IMR-90 (cell line): ENCODE measurements around the gene PSD. TPM values are rescaled to one million over a fixed set of nuclear protein-coding genes. Genes with fewer than 3 reads are reported as not detected.

ENCODE experiments used
- ATAC-seq: fragments of 200-7000 bp; cut with Tn5 transposase; 2 replicates; pipeline ENCODE4 v1.9.1; 2020; ENCODE audit warnings: low read depth, mild to moderate bottlenecking, moderate library complexity
- BruUV-seq: library from RNA; stranded (reverse); fragments of 400-500 nt; replicated peaks from 2 replicates; lab custom pipeline; 2021; lab: Mats Ljungman, UMichigan
- CTCF ChIA-PET: fragments of 300-600 bp; formaldehyde crosslinking; extraction: SDS; loops from one replicate; lab custom pipeline; 2021; ENCODE audit warnings: antibody characterized with exemption; lab: Yijun Ruan, JAX
- POLR2A ChIA-PET: fragments of 300-600 bp; sonication (Branson Sonifier 250); formaldehyde crosslinking; loops from one replicate; lab custom pipeline; 2022; ENCODE audit warnings: antibody characterized with exemption; ENCODE audit not compliant: unreplicated experiment; lab: Charles Lee
- DNase-seq: peaks from one replicate; pipeline ENCODE4 v3.0.0; 2013
- H2AFZ ChIP-seq: replicated peaks from 2 replicates; pipeline ENCODE3; 2013; ENCODE audit warnings: low read length, mild to moderate bottlenecking; ENCODE audit not compliant: poor library complexity
- H2AK5ac ChIP-seq: 2 replicates; pipeline ENCODE4 v1.6.1; 2013; ENCODE audit warnings: low read depth, low read length, inconsistent platforms
- H2AK9ac ChIP-seq: replicated peaks from 2 replicates; pipeline ENCODE3; 2013; ENCODE audit warnings: mild to moderate bottlenecking, low read depth, low read length, moderate library complexity; ENCODE audit not compliant: poor library complexity
- H2BK120ac ChIP-seq: 2 replicates; pipeline ENCODE4 v1.6.1; 2013; ENCODE audit warnings: low read depth, low read length, inconsistent platforms
- H2BK15ac ChIP-seq: 3 replicates; pipeline ENCODE4 v1.6.1; 2013; ENCODE audit warnings: low read depth, low read length, inconsistent platforms
- H2BK20ac ChIP-seq: 2 replicates; pipeline ENCODE4 v1.6.1; 2013; ENCODE audit warnings: low read depth, mild to moderate bottlenecking, inconsistent platforms, low read length, moderate library complexity
- H2BK5ac ChIP-seq: 2 replicates; pipeline ENCODE4 v1.6.1; 2013; ENCODE audit warnings: mild to moderate bottlenecking, low read depth, low read length, inconsistent platforms; ENCODE audit not compliant: poor library complexity, severe bottlenecking
- H3K14ac ChIP-seq: replicated peaks from 2 replicates; pipeline ENCODE4 v1.6.1; 2013; ENCODE audit warnings: low read depth, low read length, inconsistent platforms
- H3K18ac ChIP-seq: 2 replicates; pipeline ENCODE4 v1.6.1; 2013; ENCODE audit warnings: low read depth, low read length, control low read depth
- H3K23ac ChIP-seq: 2 replicates; pipeline ENCODE4 v1.6.1; 2013; ENCODE audit warnings: low read depth, low read length, inconsistent platforms
- H3K27ac ChIP-seq: 2 replicates; pipeline ENCODE4 v1.5.1; 2013; ENCODE audit warnings: mild to moderate bottlenecking, control low read depth, low read length; ENCODE audit not compliant: insufficient read depth
- H3K27me3 ChIP-seq: 2 replicates; pipeline ENCODE4 v1.6.1; 2013; ENCODE audit warnings: low read length; ENCODE audit not compliant: control insufficient read depth, insufficient read depth
- H3K36me3 ChIP-seq: 2 replicates; pipeline ENCODE4 v1.6.1; 2013; ENCODE audit warnings: low read length, mixed read lengths; ENCODE audit not compliant: control insufficient read depth, insufficient read depth
- H3K4ac ChIP-seq: 2 replicates; pipeline ENCODE4 v1.6.1; 2013; ENCODE audit warnings: low read depth, low read length, inconsistent platforms
- H3K4me1 ChIP-seq: 2 replicates; pipeline ENCODE4 v1.6.1; 2013; ENCODE audit warnings: low read length, mixed read lengths; ENCODE audit not compliant: control insufficient read depth, insufficient read depth
- H3K4me2 ChIP-seq: 2 replicates; pipeline ENCODE4 v1.6.1; 2013; ENCODE audit warnings: low read depth, mild to moderate bottlenecking, control low read depth, low read length, moderate library complexity
- H3K4me3 ChIP-seq: 2 replicates; pipeline ENCODE4 v1.5.1; 2013; ENCODE audit warnings: low read depth, mild to moderate bottlenecking, control low read depth, low read length, moderate library complexity; ENCODE audit not compliant: insufficient read depth
- H3K56ac ChIP-seq: 2 replicates; pipeline ENCODE4 v1.6.1; 2013; ENCODE audit warnings: low read length, inconsistent platforms; ENCODE audit not compliant: insufficient read depth; ENCODE audit errors: extremely low read depth
- H3K79me1 ChIP-seq, 2 experiments: 2 replicates each; pipeline ENCODE4 v1.6.1; 2013; ENCODE audit warnings: low read length in 2 of 2, inconsistent platforms in 1 of 2, low read depth in 1 of 2
- H3K9ac ChIP-seq: 2 replicates; pipeline ENCODE4 v1.6.1; 2013; ENCODE audit warnings: low read depth, low read length, control low read depth
- H3K9me1 ChIP-seq: 2 replicates; pipeline ENCODE4 v1.6.1; 2013; ENCODE audit warnings: low read length, inconsistent platforms; ENCODE audit not compliant: insufficient read depth
- H3K9me3 ChIP-seq: 2 replicates; pipeline ENCODE4 v1.6.1; 2013; ENCODE audit warnings: low read length; ENCODE audit not compliant: control insufficient read depth, insufficient read depth
- H4K20me1 ChIP-seq: 2 replicates; pipeline ENCODE4 v1.6.1; 2013; ENCODE audit warnings: low read length, inconsistent platforms; ENCODE audit not compliant: insufficient read depth
- H4K5ac ChIP-seq: 2 replicates; pipeline ENCODE4 v1.6.1; 2013; ENCODE audit warnings: mild to moderate bottlenecking, low read depth, low read length, control low read depth
- H4K8ac ChIP-seq, 2 experiments: 2 replicates each; pipeline ENCODE4 v1.6.1; 2013; ENCODE audit warnings: low read depth in 2 of 2, low read length in 2 of 2, control low read depth in 1 of 2, inconsistent platforms in 1 of 2
- H4K91ac ChIP-seq: 2 replicates; pipeline ENCODE4 v1.6.1; 2013; ENCODE audit warnings: low read depth, low read length, inconsistent platforms; ENCODE audit not compliant: insufficient read depth
- CEBPB ChIP-seq: IDR thresholded peaks from 2 replicates; pipeline ENCODE4 v1.6.1; 2012; ENCODE audit warnings: low read depth, low read length, improper control_type of control experiment
- MAFK ChIP-seq: IDR thresholded peaks from 2 replicates; pipeline ENCODE4 v1.6.1; 2012; ENCODE audit warnings: low read depth, low read length, improper control_type of control experiment
- MAZ ChIP-seq: IDR thresholded peaks from 2 replicates; pipeline ENCODE4 v1.6.1; 2012; ENCODE audit warnings: low read depth, mild to moderate bottlenecking, low read length, improper control_type of control experiment, moderate library complexity, borderline replicate concordance
- MXI1 ChIP-seq: IDR thresholded peaks from 2 replicates; pipeline ENCODE4 v1.6.1; 2012; ENCODE audit warnings: low read depth, mild to moderate bottlenecking, low read length, moderate library complexity, borderline replicate concordance
- RAD21 ChIP-seq: IDR thresholded peaks from 2 replicates; pipeline ENCODE4 v1.6.1; 2012; ENCODE audit warnings: low read length, improper control_type of control experiment
- RFX5 ChIP-seq: IDR thresholded peaks from 2 replicates; pipeline ENCODE4 v1.8.0; 2012; ENCODE audit warnings: low read depth, mild to moderate bottlenecking, low read length, moderate library complexity
- SMC3 ChIP-seq: fragments of 150-350 bp; IDR thresholded peaks from 2 replicates; pipeline ENCODE4 v1.6.1; 2016; ENCODE audit warnings: low read depth, mild to moderate bottlenecking, antibody characterized with exemption, low read length, moderate library complexity
- WGBS, 2 experiments: methylation state at CpG; one replicate each; pipeline versions ENCODE4 v1.1.5 to v1.1.7; 2013; ENCODE audit warnings: missing lambda C conversion rate in 2 of 2; ENCODE audit not compliant: insufficient read length in 1 of 2; ENCODE audit errors: extremely low coverage in 2 of 2; 5-methylcytosine and 5-hydroxymethylcytosine counted together
- dilution Hi-C: fragments of 300-500 bp; cut with HindIII; formaldehyde crosslinking; loops from one replicate; pipeline ENCODE4 v1.14.3; 2018; ENCODE audit warnings: low sequenced_read_pairs; ENCODE audit not compliant: unreplicated experiment
- in situ Hi-C: fragments of 300-500 bp; cut with MboI; formaldehyde crosslinking; loops from 3 replicates; pipeline ENCODE4 v1.14.3; 2019; ENCODE audit warnings: low sequenced_read_pairs, inconsistent platforms, mixed read lengths
- intact Hi-C: fragments of 100-400 bp; cut with micrococcal nuclease; formaldehyde crosslinking; loops from 2 replicates; pipeline ENCODE4 v1.10.0; 2022
- polyA plus RNA-seq, 3 experiments: library from polyadenylated mRNA; depleted of rRNA; stranded (reverse); fragments of >200 nt; gene quantifications; 2 replicates each; pipeline ENCODE4 v1.2.3, GENCODE V29; 2012; ENCODE audit warnings: low replicate concordance in 1 of 3
- total RNA-seq: library from RNA; depleted of rRNA; stranded (reverse); fragments of >200 nt; gene quantifications from 2 replicates; pipeline ENCODE4 v1.2.3, GENCODE V29; 2012
- TF ChIP-seq, protein P1 (sequence below): fragments of 150-350 bp; IDR thresholded peaks from 2 replicates; pipeline ENCODE4 v1.6.1; 2017; ENCODE audit warnings: mild to moderate bottlenecking, antibody characterized with exemption, low read length, low read depth
- TF ChIP-seq, protein P2 (sequence below): fragments of 150-350 bp; IDR thresholded peaks from 2 replicates; pipeline ENCODE4 v1.6.1; 2016; ENCODE audit warnings: low read depth, mild to moderate bottlenecking, low read length, moderate library complexity, borderline replicate concordance
- TF ChIP-seq, protein P3 (sequence below): conservative IDR thresholded peaks from 2 replicates; pipeline ENCODE4 v1.5.1; 2012; ENCODE audit warnings: mild to moderate bottlenecking, low read depth, low read length, improper control_type of control experiment

Gene PSD
- total and polyA plus RNA-seq, 2 of the 4 experiments (the other 2 are of a cell fraction), result 2.0 to 4.4 TPM

DNA sequence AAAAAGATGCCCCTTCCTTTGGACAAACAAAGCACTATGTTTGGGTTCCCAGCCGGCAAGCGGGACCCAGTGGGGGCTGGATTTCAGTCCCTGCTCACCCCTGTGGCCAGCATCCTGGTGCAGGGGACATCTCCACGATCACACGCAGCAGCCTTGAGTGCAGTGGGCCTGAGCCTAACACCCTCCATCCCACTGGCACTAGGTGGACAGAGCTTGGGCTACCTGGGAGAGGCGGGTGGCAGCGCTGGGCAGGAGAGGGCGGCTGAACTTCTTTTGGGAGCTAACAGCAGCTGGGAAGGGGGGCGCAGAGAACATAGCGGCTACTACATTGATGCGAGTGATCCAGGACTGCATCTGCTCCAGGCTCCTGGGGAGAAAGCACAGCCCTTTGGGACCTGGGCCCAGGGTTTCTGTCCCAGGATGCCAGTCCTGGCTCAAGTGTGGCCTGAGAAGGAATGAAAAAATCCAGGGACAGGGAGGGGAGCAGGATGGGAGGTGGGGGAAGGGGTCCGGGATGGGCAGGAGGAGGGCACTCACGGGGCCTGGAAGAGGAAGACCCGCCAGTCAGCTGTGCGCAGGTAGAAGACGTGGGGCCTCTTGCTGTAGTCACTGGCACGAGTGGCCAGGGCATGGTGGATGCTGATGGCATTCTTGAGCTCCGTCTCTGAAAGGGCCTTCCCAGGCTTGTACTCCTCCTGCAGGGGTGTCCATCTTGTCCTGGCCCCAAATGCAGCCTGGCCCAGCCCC, 14.1 kb downstream of the PSD start:
- CTCF ChIA-PET, result interaction anchor here (0.6 to 1.0 kb wide), 2 partner anchors 19 to 185 kb away, joined by 5 read pairs; no protein-coding TSS in a partner anchor
- WGBS, 2 experiments, result 93% methylated on average over 13 of the region's 17 CpGs; no CpG with 5 or more reads in 1 of the 2 experiments
- in situ Hi-C loops, result no loop called here

More for the DNA sequence above, 14.1 kb downstream of the PSD start:
- Histone ChIP-seq H3K27ac (no peak overlapping the region), H2AK9ac (no peak overlapping the region), H2BK20ac (no peak overlapping the region), H4K20me1 (peaks cover 6% of the 10 kb centered on the region), H3K9me1 (peaks cover 5% of the 10 kb centered on the region; the same call in 1 of the 2 replicates), H3K14ac (no peak overlapping the region), H3K4me3 (no peak overlapping the region), H2BK5ac (no peak overlapping the region), H2BK120ac (no peak overlapping the region), H3K4me2 (no peak overlapping the region), H3K36me3 (peaks cover 19% of the 10 kb centered on the region), H3K9ac (no peak overlapping the region), H3K9me3 (no peaks in the 10 kb centered on the region), H3K23ac (no peak overlapping the region), H3K18ac (no peak overlapping the region), H4K91ac (no peak overlapping the region), H3K79me1 (peaks cover 9 to 13% of the 10 kb centered on the region in 2 experiments; a peak in 3 of 4 replicates), H2AK5ac (no peak overlapping the region), H3K4ac (no peak overlapping the region), H4K8ac (no peak overlapping the region), H4K5ac (no peak overlapping the region), H2BK15ac (no peak overlapping the region), H3K56ac (no peak overlapping the region), H3K27me3 (peaks cover 7% of the 10 kb centered on the region; the same call in 1 of the 2 replicates), H2AFZ (no peak overlapping the region), H3K4me1 (peaks cover 11% of the 10 kb centered on the region)
- DNase-seq, result no peak
- ATAC-seq, result no peak
- no TSS peak for BruUV-seq
- POLR2A ChIA-PET, result no interaction called here
- dilution Hi-C loops (no loop called here), intact Hi-C loops (no loop called here)
- TF ChIP-seq MXI1 (no peak), MAZ (no peak), RAD21 (no peak), SMC3 (no peak), CEBPB (no peak), RFX5 (no peak), MAFK (no peak)
- TF ChIP-seq, protein P1, sequence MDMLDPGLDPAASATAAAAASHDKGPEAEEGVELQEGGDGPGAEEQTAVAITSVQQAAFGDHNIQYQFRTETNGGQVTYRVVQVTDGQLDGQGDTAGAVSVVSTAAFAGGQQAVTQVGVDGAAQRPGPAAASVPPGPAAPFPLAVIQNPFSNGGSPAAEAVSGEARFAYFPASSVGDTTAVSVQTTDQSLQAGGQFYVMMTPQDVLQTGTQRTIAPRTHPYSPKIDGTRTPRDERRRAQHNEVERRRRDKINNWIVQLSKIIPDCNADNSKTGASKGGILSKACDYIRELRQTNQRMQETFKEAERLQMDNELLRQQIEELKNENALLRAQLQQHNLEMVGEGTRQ, result no peak
- TF ChIP-seq, protein P2, sequence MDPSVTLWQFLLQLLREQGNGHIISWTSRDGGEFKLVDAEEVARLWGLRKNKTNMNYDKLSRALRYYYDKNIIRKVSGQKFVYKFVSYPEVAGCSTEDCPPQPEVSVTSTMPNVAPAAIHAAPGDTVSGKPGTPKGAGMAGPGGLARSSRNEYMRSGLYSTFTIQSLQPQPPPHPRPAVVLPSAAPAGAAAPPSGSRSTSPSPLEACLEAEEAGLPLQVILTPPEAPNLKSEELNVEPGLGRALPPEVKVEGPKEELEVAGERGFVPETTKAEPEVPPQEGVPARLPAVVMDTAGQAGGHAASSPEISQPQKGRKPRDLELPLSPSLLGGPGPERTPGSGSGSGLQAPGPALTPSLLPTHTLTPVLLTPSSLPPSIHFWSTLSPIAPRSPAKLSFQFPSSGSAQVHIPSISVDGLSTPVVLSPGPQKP, result no peak
- TF ChIP-seq, protein P3, sequence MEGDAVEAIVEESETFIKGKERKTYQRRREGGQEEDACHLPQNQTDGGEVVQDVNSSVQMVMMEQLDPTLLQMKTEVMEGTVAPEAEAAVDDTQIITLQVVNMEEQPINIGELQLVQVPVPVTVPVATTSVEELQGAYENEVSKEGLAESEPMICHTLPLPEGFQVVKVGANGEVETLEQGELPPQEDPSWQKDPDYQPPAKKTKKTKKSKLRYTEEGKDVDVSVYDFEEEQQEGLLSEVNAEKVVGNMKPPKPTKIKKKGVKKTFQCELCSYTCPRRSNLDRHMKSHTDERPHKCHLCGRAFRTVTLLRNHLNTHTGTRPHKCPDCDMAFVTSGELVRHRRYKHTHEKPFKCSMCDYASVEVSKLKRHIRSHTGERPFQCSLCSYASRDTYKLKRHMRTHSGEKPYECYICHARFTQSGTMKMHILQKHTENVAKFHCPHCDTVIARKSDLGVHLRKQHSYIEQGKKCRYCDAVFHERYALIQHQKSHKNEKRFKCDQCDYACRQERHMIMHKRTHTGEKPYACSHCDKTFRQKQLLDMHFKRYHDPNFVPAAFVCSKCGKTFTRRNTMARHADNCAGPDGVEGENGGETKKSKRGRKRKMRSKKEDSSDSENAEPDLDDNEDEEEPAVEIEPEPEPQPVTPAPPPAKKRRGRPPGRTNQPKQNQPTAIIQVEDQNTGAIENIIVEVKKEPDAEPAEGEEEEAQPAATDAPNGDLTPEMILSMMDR, result no peak
